ACHN (cell line): ENCODE results near the gene LRRC45.

Experiments
- DNase-seq: peaks from one replicate; pipeline ENCODE4 v3.0.0-alpha.2; 2015
- in situ Hi-C: cut with HindIII; loops from 2 replicates; pipeline ENCODE4 v1.10.0; 2017; ENCODE audit warnings: low sequenced_read_pairs, low pct_ligation_motif_present, low pct_unique_long_range_greater_than_20kb

LRRC45 gene

DNA sequence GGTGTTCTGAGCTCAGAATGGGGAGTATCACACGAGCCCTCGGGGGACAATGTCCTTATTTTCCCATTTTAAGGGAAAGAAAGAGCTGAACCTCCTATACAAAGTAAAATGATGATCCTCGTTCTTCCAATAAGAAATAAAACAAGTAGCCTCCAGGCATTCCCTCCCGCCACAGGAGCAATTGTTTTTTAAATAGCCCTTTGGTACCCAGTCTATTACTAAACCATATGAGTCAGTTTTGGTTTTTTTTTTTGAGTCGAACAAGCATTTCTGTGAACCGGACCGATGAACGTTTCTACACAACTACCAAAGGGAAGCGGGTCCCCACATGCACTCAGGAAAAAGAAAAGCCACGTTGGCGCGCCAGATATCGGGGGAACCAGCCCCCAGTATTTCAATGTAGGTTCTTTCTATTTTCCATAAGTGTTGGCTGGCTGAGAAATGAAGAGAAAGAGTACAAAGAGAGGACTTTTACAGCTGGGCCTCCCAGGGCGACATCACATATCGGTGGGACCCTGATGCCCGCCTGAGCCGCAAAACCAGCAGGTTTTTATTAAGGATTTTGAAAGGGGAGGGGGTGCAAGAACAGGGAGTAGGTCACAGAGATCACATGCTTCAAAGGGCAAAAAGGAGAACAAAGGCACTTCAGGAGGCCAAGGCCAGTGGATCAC is 18.2 kb downstream of the LRRC45 start:
- in situ Hi-C loops = no loop called here

DNA sequence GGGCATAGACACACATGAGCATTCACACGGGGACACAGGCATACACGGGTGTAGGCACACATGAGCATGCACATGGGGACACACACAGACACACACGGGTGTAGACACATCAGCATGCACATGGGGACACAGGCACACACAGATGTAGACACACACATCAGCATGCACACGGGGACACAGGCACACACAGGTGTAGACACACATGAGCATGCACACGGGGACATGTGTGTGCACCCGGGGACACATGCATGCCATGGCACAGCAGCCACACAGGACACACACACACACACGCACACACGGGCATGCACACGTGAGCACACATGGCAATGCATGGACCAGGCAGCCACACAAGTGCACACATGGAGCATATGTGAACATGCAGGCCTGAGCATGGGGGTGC is 19.5 kb downstream of the LRRC45 start:
- in situ Hi-C loops = no loop called here
- no peak for DNase-seq

More for the DNA sequence above, 18.2 kb downstream of the LRRC45 start:
- DNase-seq = no peak

DNA sequence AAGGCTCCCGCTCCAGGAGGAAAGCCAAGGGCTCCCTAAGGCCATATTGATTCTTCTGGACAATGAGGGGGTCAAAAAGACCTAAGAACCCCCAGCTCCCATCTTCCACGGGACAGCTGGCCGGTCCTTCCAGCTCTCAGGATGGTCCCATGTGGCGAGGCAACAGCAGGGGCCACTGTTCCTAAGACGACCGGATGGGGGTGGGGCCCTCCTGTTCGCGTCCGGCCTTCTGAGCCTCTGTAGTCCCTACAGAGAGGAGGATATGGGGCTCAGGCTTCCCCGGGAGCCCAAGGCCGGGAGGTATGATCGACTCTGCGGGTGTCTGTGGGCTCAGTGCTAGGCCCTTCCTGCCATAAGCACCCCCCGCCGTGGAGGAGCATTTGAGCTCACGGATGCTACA is 20.4 kb downstream of the LRRC45 start:
- DNase-seq = no peak
- in situ Hi-C loops = no loop called here

DNA sequence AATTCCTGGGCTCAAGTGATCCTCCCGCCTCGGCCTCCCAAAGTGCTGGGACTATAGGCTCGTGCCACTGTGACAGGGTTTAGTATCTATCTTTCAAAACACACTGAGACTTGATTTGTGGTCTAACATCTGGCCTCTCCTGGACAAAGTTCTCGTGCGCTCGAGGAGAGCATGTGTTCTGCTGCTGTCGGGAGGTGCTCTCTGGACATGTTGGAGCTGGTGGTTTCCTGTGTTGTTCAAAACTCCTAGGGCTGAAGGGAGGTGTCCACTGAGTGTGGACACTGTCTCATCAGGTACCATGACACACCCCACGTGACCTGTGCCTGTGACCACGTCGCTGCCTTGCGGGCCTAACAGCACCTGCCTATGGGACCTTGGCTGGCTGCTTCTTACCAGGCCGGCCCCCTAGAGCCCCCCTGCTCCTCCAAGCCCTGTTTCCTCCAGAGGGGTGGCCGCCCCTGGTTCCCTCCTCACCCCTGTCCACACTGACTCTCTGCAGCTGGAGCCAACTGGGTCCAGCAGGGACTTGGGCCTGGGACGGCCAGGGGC is 22.9 kb downstream of the LRRC45 start:
- DNase-seq = no peak
- in situ Hi-C loops = no loop called here

DNA sequence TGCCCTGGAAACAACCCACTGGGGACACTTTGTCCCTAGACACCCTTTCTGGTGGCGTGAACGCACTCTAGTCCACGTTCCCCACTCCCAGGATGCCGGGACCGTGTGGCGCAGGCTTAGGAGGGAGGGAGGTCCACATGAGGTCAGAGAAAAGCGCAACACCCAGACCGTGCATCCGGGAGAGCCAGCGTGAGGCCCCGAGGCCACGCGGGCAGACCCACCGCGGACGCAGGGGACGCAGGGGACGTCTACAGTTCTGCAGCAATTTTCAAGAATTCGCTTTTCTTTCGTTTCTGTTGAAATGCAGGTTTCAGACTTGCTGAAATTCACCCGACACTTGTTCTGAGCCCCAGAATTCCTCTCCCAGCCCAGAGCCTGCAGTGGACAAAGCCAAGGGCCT is 23.8 kb downstream of the LRRC45 start:
- no peak for DNase-seq

DNA sequence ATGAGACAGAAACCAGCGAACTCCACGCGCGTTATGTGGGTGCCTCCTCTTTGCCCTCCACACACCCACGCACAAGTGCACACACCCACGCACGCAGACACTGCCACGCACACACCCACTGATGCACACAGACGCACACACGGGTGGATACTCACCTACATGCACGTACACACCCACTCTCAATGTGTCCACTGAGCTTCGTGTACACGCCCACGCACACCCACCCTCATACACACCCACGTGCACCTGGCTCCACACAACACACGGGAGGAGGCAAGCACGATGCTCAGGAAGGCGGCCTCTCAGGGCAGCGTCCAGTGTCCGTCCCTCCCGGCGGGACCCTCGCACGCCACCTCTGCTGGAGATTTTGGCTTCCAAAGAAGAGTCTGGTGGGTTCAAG is 24.3 kb downstream of the LRRC45 start:
- DNase-seq = no peak
- in situ Hi-C loops = no loop called here

More for the DNA sequence above, 23.8 kb downstream of the LRRC45 start:
- in situ Hi-C loops = no loop called here

DNA sequence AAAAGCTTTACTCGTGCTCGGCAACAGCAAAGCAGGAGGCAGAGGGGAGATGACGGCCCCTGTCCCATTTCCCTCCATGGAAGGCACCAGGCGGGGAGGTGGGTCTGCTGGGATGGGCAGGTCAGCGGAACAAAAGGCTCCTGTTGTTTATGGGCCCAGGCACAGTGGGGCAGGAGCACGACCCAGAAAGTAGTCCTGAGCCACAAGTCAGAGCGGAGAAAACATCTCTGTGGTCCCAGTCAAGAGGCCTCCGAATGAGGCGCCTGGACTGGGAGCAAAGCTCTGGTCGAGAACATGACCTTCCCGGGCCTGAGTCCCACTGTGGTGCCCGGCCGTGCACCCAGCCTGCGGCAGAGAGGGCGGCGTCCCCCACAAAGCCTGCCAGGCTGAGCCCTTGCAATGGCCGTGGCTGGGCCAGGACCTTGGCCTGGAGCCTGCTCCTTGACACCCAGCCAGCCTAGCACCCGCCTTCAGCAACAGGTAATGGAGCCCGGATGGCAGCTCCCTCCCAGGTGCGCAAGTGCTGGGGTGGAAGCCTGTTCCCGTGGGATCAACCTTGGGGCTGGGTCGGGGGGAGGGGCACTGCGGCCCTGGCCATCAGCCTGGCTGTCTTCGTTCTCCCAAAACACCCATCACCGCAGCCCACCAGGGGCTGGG is 24.9 kb downstream of the LRRC45 start:
- DNase-seq = no peak
- in situ Hi-C loops = no loop called here

DNA sequence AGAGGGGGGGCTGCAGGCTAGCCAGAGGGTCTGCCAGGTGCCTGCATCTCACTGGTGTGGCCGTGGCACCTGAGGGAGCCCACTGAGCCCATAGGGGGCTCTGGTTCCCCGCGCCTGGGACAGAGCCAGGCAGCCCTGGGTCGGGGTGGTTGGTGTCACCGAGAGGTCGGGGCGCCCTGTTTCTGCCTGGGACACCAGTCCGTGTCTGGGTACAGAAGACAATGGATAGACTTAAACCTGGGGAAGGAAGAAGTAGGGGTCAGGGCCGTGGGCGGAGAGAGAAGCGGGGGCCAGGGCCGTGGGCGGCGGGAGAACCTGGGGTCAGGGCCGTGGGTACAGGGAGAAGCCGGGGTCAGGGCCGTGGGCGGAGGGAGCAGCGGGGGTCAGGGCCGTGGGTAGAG is 25.5 kb downstream of the LRRC45 start:
- no peak for DNase-seq
- in situ Hi-C loops = no loop called here

DNA sequence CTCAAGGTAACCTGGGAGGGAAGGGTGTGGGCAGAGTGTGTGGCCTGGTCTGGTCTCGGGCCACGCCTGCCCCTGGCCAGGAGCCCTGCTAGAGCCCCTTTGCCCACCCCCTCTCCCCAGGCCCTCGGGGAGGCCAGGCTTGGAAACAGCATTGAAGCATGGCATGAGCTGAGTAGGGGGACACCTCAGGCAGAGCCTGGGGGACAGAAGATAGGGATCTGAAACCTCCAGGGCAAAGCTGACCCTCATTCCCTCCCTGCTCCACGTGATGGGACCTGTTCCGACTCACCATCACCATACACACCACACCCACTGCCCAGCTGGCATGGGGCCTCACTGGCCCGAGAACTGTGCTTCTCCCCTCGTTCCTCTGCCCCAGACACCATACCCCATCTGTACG is 26.0 kb downstream of the LRRC45 start:
- no peak for DNase-seq
- in situ Hi-C loops = no loop called here

DNA sequence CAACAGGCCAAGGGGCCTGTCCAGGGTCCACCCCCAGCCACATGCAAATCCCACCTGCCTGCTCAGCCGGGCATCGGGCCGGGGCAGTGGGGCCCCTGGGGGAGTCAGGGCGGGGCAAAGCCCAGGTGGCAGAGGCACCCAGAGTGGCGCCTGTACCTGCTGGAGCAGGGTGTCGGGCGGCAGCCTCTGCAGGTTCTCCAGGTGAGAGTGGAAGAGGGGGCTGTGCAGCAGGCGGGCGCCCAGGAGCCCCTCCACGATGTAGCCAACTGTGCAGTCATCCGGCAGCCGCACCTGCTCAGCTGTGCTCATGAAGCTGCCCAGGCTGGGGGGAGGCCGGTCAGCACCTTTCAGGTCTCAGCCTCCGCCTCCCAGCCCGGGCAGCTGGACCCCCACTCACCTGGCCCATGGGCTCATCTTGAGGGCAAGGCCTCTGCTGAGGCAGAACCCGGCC is 26.4 kb downstream of the LRRC45 start:
- in situ Hi-C loops = no loop called here
- DNase-seq = no peak

DNA sequence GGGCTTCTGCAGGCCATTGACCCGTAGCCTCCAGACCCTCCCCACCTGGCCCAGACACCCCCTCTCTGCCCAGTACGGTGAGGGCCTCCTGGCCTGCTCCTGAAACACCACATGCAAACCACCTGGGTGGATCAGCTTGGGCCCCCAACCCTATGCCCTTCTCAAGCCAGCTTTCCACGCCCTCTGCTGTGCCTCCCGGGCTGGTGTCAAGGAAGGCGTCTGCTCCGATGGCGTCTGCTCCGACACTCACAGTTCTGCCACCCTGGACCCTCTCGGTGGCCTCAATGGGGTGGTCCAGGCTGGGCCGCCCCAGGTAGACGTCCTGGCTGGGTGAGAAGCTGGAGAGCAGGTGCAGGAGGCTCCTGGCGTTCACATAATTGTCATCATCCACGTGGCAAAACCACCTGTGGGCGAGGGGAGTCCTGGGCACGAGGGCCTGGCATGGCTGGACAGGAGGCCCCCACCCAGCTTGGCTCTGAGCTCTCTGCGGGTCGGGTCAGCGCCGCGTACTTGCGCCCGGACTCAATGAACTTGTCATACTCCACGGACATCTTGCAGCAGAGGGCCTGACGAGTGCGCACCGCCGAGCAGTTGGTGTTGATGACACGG is 27.2 kb downstream of the LRRC45 start:
- in situ Hi-C loops = no loop called here

DNA sequence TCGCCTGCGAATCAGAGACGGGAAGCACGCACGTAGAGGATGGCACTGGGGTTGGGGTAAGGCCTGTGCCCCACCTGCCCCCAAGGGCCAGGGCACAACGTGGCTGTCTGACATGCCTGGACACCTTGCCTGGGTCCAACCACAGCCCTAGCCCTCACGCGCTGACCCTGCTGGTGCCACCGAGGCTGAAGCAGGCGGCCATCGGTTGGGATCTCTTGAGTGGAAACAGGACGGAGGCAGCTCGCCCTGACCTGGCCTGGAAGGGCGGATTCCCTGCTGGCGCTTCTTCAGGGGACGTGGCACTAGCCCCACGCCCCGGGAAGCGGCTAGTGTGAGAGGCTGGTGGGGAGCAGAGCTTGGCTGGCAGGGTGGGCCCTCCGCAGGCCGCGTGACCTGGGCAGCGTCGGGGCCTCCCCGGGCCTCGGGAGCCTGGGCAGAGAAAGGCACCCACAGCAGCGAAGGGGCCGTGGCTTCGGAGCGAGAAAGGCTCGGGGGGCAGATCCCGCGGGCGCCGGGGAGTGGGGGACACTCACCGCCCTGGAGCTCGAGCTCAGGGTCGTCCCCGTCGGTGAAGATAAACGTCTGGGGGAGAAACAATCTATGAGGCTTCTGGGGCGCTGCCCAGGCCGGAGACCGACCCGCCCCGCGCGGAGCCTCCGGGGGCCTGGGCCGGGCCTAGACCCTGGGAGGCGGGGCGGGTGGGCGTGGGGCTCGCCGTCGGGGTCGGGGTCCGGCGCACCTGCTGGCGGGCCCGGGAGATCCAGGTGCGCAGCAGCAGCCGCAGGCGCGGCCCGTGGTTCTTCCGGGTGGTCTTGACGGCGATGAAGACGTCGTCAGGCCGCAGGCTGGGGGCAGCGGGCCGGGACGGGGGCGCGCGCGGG is 27.9 kb downstream of the LRRC45 start:
- no peak for DNase-seq
- in situ Hi-C loops = no loop called here

More for the DNA sequence above, 27.2 kb downstream of the LRRC45 start:
- DNase-seq = no peak

DNA sequence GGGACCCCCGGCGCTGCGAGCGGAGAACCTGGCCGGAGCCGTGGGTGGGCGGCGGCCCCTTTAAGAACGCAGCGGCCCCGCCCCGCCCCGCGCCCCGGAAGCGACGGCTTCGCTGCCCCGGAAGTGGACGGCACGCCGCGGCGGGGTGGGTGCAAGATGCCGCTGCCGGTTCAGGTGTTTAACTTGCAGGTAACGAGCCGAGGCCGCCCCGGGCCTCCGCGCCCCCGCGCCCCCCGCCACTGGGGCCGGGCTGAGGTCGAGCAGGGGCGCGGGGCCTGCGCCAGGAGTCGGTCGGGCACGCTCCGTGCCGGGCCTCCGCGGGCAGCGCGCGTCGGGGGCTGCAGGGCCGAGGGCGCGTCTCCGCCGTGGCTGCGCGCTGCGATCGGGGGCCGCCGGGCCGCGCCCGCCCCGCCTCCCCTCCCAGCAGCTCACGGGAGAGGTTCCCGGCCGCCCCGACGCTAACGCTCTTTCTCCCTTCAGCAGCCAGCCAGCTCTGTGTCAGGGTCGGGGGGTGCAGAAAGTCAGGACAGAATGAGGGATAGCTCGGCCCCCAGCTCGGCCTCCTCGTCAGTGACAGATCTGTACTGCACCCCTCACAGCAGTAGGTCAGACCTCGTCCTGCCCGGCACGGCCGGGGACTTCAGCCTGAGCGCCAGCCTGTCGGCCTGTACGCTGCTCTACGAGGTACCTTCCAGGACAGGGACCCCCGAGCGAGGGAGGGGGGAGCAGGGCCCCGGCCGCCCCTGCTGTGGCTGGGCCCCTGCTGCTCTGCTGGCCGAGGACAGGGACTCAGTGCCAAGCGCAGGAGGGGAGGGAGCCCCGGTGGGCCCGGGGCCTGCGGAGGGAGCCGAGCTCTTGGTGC is 28.9 kb downstream of the LRRC45 start, which contains the start of the genes GPS1 and RFNG:
Gene GPS1, plus strand, starts transcription at position 123 of the 862 bp plus-strand sequence. Its CDS starts 34 bp downstream, at position 157.
Gene RFNG, minus strand, starts transcription at position 36 of the 862 bp plus-strand sequence. CDS start 45 bp downstream, outside the sequence.
- DNase-seq = peak; percentile 63
- in situ Hi-C loops = no loop called here

DNA sequence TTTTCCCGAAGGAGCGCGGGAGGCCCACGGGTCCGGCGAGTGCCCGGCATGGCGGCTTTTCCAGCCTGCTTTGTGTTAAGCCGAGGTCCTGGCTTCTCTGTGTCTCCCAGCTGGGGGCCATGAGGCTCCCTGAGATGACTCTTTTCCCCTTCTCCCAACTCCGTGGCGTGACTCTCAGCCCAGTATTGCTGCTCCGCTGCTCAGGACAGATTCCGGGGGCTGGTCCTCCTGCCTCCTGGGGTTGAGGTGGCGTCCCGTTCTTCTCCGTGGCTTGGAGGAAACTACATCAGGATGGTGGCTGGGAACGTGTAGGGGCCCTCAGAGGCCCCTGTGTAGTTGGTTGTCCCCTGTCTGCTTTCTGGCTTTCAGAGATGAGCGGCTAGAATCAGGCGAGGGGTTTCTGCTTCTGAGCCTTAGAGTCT is 29.5 kb downstream of the LRRC45 start:
- DNase-seq = no peak
- in situ Hi-C loops = no loop called here

DNA sequence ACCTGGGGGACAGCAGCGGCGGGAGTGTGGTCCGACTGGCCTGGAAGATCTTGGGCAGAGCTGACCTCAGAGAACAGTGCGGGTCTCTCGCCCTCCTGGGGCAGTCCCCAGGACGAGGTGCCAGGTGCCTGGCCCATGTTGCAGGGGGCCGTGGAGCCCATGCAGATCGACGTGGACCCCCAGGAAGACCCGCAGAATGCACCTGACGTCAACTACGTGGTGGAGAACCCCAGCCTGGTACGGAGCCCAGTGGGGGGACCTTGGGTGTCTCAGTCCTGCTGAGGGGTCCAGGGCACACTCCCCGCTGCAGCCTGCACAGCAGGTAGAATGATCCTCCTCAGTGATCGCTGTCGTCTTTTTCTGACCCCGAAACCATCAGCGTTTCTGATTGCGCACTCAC is 30.0 kb downstream of the LRRC45 start:
- in situ Hi-C loops = no loop called here
- no peak for DNase-seq

DNA sequence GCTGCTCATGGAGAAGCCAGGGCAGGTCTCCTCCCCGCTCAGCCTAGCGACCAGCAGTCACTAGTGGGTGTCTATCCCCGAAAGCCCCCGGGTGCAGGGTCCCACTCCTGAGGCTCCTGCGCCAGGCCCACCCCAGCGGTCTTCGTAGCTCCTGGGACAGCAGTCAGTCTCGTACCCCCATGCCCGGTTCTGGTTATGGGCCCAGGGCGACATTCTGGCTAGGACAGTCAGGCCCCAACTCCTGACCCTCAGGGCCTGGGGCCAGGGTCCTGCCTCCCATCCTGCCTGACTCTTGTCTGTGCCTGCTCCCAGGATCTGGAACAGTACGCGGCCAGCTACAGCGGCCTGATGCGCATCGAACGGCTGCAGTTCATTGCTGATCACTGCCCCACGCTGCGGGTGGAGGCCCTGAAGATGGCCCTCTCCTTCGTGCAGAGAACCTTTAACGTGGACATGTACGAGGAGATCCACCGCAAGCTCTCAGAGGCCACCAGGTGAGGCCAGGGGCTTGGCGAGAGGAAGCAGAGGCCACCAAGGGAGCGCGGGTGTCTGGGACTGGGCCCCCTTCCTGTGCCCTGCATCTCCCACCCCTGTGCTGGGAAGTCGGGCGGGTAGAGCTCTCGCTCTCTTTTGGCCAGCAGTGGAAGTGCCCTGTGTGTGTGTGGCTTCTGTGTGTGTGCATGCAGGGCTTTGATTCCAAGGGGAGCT is 30.6 kb downstream of the LRRC45 start:
- in situ Hi-C loops = no loop called here
- no peak for DNase-seq
